GM18498 (cell line): Measurements from ENCODE around the gene TSHB.

Experiments
- ATAC-seq: cut with Tn5 transposase; IDR thresholded peaks from one replicate; pipeline ENCODE4 v1.9.1; 2021; ENCODE audit warnings: mild to moderate bottlenecking, moderate library complexity; ENCODE audit not compliant: unreplicated experiment

TSHB gene

GRCh38 chr1:115057661-115058254, 28.1 kb downstream of the TSHB start:
- ATAC-seq = no peak

- ATAC-seq = no peak
Observed at GRCh38 chr1:115059316-115059715, 29.7 kb downstream of the TSHB start.

- no peak for ATAC-seq
Observed at GRCh38 chr1:115060501-115060900, 30.9 kb downstream of the TSHB start.

- ATAC-seq = peak; percentile 83
Observed at GRCh38 chr1:115062542-115063004, 32.9 kb downstream of the TSHB start.

GRCh38 chr1:115063228-115063901, 33.7 kb downstream of the TSHB start:
- ATAC-seq = no peak

DNA sequence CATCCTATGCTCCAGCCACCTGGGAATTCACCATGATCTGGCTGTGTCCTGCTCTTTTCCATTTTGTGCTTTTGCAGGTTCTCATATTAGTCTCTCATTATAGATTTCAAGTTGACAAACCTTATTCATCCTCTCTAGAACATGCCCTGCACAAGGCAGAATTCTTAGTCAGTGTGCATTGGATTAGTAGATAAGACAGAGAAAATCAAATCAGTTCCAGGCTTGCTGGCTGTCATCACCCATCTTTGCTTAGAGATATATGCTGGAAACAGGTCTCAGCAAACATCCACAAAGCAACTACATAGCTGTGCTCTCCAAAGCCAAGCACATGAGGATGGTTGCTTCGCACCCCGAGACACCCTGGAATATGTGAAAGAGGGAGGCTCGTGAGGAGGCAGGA, 34.8 kb downstream of the TSHB start:
- ATAC-seq = no peak

- ATAC-seq = no peak
Observed at GRCh38 chr1:115065021-115065420, 35.4 kb downstream of the TSHB start.

GRCh38 chr1:115067161-115067859, 37.7 kb downstream of the TSHB start:
- ATAC-seq = no peak

DNA sequence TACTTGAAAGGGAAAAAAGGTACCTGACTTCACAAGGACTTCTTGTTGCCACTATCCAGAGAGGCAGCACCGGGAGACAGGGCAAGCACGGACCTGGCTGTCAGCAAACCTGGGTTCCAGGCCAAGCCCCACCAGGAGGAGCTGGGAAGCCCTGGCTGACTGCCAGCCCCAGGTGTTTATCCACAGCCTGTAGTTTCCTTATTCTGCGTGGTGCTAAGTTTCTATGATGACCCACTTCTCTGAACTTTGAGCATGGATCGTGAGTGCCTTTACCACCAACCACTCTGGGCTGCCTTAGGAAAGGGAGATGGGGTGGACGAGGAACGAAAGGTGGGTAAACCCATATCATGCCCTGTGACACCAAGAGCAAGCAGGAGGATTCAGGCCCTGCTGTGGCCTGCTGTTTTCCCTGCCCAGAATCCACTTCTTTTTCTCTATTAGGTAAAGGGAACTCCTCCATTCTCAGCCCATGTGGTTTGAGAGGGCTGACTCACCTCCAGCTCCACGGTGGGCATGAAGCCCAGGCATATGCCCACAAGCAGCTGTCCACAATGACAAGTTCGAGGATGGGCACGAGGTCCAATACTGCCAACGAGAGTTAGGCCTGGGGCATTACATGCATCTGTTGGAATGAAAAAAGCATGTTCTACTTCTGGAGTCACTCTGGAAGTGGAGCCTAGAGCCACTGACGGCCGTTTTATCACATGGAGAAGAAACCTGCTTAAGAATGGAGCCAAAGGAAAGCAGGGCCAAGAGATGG, 39.4 kb downstream of the TSHB start:
- no peak for ATAC-seq

GRCh38 chr1:115069659-115070308, 40.2 kb downstream of the TSHB start:
- no peak for ATAC-seq

DNA sequence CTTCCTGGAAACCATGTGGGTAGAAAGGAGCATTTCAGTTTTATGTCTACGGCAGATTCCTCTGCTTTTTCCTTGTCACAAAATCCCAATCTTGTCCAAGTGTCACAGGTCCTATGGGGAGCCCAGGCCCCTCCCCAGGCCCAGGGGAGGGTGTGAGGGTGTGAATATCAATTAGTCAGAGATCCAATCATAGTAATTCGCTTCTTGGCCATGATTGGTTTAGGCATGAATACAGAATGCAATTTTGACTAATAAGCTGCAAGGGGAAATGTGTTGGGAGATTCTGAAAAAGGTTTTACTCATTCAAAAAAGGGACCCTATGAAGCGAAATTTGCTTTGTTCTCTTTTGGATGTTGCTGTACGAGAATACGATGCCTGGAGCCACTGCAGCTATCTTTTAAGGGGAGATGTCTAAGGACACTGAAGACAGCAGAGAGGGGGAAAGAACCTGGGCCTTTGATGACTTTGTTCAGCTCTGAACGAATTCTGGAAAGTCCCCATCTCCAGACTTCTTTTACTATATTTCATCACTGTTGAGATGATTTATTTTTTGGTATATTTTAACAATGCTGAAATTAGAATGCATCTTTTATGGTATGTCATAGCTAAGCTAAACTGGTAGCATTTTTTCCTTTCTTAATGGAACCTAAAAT, 41.5 kb downstream of the TSHB start:
- ATAC-seq = no peak

DNA sequence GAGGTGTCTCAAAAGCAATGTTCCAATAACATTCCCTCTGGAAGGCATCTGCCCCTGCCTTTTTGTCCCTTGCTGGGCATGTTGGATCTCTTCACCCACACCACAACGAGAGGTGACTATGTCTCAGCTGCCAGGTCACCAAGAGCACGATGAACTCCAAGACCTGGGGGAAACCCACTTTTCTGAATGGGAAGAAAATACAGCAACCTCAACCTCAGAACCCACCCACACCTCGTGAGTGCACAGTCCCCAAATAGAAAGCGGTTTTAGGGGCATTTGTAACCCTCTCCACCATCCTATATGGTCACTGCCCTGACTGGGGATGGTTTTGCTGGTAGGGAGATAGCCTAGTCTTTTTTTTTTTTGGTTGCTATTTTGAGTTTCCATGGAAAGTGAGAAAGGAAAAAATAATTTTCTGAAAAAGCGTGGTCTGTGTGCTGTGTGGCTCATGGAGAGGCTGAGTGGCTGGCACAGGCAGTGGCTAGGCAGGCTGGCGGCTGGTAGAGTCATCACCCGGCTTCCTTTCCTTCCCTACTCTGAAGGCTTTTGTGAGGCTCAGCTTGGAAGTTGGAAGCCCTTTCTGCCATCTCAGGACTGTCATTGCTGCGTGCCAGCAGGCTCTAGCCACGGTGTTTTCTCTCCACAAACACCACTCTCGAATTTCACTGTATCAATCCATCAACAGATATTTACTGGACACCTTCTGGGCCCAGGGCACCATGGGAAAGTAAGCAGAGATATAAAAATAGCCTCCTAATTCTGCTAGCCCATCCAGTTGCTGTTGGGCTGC, 43.9 kb downstream of the TSHB start:
- no peak for ATAC-seq

DNA sequence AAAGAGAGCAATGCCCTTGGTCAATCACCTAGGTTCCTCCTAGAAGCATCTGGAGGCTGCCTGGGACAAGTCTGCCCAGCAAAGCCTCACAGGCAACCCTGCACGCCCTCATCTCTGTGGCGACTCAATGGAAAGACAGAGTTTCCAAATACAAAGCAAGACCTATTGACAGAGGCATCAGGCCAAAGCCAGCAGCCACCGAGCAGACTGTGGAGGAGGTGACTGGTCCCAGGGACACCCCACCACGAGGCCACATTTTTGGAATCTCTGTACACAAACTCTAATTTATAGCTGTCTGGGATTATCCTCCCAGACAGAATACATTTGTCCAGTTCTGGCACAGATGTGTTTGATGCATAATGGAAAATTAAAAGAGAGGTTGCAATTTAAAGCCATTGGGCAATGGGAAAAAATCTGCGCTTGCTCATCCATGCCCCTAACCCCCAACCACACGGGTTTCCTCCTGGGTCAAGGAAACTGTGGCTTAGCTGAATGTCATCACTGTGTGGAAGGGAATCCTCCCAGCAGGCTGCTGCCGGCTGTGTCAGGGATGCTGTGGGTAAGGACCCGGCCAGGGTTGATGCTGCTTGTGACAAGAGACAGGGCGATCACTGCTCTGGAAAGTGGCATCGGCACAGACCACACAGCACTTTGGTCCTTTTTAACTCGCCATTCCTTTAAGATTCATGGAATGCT, 45.4 kb downstream of the TSHB start:
- ATAC-seq = no peak

DNA sequence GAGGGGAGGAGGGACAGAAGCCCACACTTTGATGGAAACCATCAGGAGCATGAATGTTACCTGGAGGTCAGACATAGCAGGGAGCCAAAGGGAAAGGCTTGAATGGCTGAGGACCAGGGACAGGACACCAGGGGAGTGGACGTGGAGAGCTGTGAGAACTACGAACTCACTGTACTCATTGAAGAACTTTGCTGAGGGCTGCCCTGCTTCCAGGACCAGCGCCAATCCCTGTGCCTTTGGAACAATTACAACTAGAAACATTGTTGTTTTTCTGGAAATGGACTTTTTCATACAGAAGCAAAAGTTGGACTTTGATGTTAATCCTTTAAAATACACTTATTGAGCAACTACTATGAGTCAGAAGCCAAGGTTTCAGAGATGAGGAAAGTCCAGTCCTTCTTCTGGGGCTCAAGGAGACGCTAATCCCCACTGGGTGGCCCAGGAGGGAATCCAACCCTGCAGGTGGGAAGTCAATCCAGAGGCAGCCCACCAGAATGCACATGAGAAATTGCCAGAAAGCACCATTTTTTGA, 46.8 kb downstream of the TSHB start:
- ATAC-seq = no peak

DNA sequence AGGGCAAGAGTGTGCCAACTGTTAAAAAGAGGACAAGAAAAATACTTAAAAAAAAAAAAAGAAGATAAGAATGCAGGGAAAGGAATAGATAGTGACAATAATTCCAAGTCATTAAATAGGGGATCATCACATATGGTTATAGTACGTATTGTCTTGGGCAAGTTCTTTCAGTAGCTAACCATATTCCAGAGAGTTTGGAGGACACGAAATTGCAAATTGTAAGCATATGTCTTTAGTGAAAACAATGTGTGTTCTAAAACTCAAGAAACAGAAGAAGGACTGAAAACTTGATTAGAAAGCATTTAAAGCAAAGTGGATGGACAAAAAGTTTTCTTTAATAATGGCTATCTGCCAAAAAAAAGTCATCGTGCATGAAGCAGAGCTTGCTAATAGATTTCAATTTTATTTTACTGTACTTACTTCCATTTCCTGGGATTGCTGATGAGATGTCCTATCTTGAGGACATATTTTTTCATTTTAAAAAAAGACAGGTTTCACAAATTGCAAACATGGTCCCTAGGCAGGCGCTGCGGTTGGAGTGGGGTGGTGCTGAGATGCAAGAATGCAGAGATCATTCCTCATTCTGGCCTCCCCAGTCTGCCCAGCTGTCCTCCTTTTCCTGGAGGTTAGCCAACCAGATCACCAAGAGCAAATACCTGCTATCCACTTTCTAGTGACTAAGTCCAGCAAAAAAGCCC, 47.8 kb downstream of the TSHB start:
- ATAC-seq = no peak

DNA sequence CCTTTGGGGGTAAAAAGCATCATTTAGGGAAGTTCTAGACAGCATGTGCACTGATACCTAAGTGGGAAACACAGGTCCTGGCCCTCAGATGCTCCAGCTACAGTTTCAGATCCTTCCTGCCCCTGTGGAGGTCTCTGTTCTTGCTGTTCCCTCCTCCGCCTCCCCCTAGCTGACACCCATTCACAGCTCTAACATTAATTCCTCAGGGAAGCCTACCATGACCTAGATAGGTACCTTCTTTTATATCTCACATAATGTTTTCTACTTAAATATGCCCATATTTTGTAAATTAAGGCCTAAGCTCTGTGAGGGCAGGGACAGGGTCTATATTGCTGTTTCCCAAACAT, 48.3 kb downstream of the TSHB start:
- ATAC-seq = no peak

GRCh38 chr1:115078708-115079107, 49.1 kb downstream of the TSHB start:
- no peak for ATAC-seq

- ATAC-seq = no peak
Observed at GRCh38 chr1:115082949-115083348, 53.3 kb downstream of the TSHB start.
